Stimulated activated naive CD8-positive, alpha-beta T cell treated with anti-CD3 and anti-CD28 coated beads, Interleukin-15, amount 100 ng/mL, for 72 hours (primary cell): Measurements from ENCODE around the gene CRELD1.
A peak's percentile ranks its signal among the peaks of the same experiment; 100 is the strongest.
"Not testable (repeated sequence)": the region's sequence is repeated elsewhere in the genome, so short reads cannot be mapped to it uniquely, and the experiment has no call there.

Experiments used
- ATAC-seq: fragments of 150-1000 bp; cut with Tn5 transposase; 2 replicates; pipeline ENCODE4 v1.10.0; 2021; ENCODE audit warnings: mild to moderate bottlenecking, moderate library complexity
- DNase-seq, 2 donors: peaks; one replicate each; pipeline ENCODE4 v3.0.0; 2021 to 2022
- H3K27ac Mint-ChIP-seq, 2 donors: one replicate each; pipeline ENCODE4 v1.8.0; 2022; ENCODE audit warnings: mild to moderate bottlenecking in 2 of 2, mixed read lengths in 2 of 2, moderate library complexity in 2 of 2
- H3K27me3 Mint-ChIP-seq: one replicate; pipeline ENCODE4 v1.8.0; 2022; ENCODE audit warnings: mixed read lengths
- H3K4me1 Mint-ChIP-seq: one replicate; pipeline ENCODE4 v1.8.0; 2022; ENCODE audit warnings: mild to moderate bottlenecking, mixed read lengths
- H3K4me3 Mint-ChIP-seq, 2 donors: one replicate each; pipeline ENCODE4 v1.8.0; 2022; ENCODE audit warnings: mild to moderate bottlenecking in 2 of 2, mixed read lengths in 2 of 2, moderate library complexity in 1 of 2
- H3K9me3 Mint-ChIP-seq, 2 donors: one replicate each; pipeline ENCODE4 v1.8.0; 2022; ENCODE audit warnings: mixed read lengths in 2 of 2

CRELD1 gene

GRCh38 chr3:9938966-9939365, 5.3 kb downstream of the CRELD1 start:
- Mint-ChIP-seq H3K27me3 (no peaks in the 10 kb centered on the region), H3K27ac (no peak overlapping the region)

GRCh38 chr3:9939906-9940305, 6.3 kb downstream of the CRELD1 start:
- not testable (repeated sequence) for DNase-seq, H3K27me3 Mint-ChIP-seq, H3K4me3 Mint-ChIP-seq, H3K9me3 Mint-ChIP-seq, H3K27ac Mint-ChIP-seq, ATAC-seq
- peaks cover 17% of the 10 kb centered on the region for H3K4me1 Mint-ChIP-seq

More at GRCh38 chr3:9938966-9939365, 5.3 kb downstream of the CRELD1 start:
- Mint-ChIP-seq H3K4me1 (peaks cover 24% of the 10 kb centered on the region), H3K9me3 (no peaks in the 10 kb centered on the region), H3K4me3 (no peak overlapping the region)
- DNase-seq = no peak
- no peak for ATAC-seq

GRCh38 chr3:9940746-9941145, 7.1 kb downstream of the CRELD1 start:
- H3K27me3 Mint-ChIP-seq = no peaks in the 10 kb centered on the region
- H3K4me1 Mint-ChIP-seq = peaks cover 14% of the 10 kb centered on the region
- H3K27ac Mint-ChIP-seq = no peak overlapping the region
- DNase-seq (no peak), ATAC-seq (no peak)
- no peak overlapping the region for H3K4me3 Mint-ChIP-seq
- H3K9me3 Mint-ChIP-seq = no peaks in the 10 kb centered on the region

GRCh38 chr3:9942164-9942563, 8.5 kb downstream of the CRELD1 start:
- Mint-ChIP-seq H3K27ac (peak overlapping the region in 1 of 2 donors; percentile 67), H3K4me1 (peaks cover 12% of the 10 kb centered on the region), H3K27me3 (no peaks in the 10 kb centered on the region), H3K4me3 (no peak overlapping the region), H3K9me3 (no peaks in the 10 kb centered on the region)
- ATAC-seq = no peak
- DNase-seq = no peak

GRCh38 chr3:9942934-9943690, 9.5 kb downstream of the CRELD1 start:
- H3K27ac Mint-ChIP-seq = peak overlapping the region; percentile 8 to 29
- no peaks in the 10 kb centered on the region for H3K9me3 Mint-ChIP-seq
- no peak for DNase-seq
- no peaks in the 10 kb centered on the region for H3K27me3 Mint-ChIP-seq
- no peak for ATAC-seq
- H3K4me3 Mint-ChIP-seq = no peak overlapping the region
- H3K4me1 Mint-ChIP-seq = peaks cover 12% of the 10 kb centered on the region

- H3K9me3 Mint-ChIP-seq = no peaks in the 10 kb centered on the region
- no peak overlapping the region for H3K4me3 Mint-ChIP-seq
- peaks cover 12% of the 10 kb centered on the region for H3K4me1 Mint-ChIP-seq
- H3K27ac Mint-ChIP-seq = no peak overlapping the region
- ATAC-seq (no peak), DNase-seq (no peak)
- H3K27me3 Mint-ChIP-seq = no peaks in the 10 kb centered on the region
Observed at GRCh38 chr3:9944271-9944670, 10.6 kb downstream of the CRELD1 start.

GRCh38 chr3:9945358-9945757, 11.7 kb downstream of the CRELD1 start:
- Mint-ChIP-seq H3K9me3 (no peaks in the 10 kb centered on the region), H3K4me1 (peaks cover 21% of the 10 kb centered on the region), H3K27me3 (no peaks in the 10 kb centered on the region), H3K4me3 (peak overlapping the region in 1 of 2 donors; percentile 62), H3K27ac (no peak overlapping the region)
- ATAC-seq = no peak
- DNase-seq = no peak

GRCh38 chr3:9946112-9947024, 12.7 kb downstream of the CRELD1 start:
- no peaks in the 10 kb centered on the region for H3K27me3 Mint-ChIP-seq
- DNase-seq (peak; percentile 83 to 86), ATAC-seq (peak; percentile 82)
- no peaks in the 10 kb centered on the region for H3K9me3 Mint-ChIP-seq
- H3K4me3 Mint-ChIP-seq = peak overlapping the region; percentile 84 to 93
- peak overlapping the region; percentile 81 to 91 for H3K27ac Mint-ChIP-seq
- peaks cover 31% of the 10 kb centered on the region for H3K4me1 Mint-ChIP-seq

GRCh38 chr3:9947025-9947995, 13.7 kb downstream of the CRELD1 start:
- DNase-seq (no peak), ATAC-seq (no peak)
- Mint-ChIP-seq H3K4me3 (no peak overlapping the region), H3K9me3 (no peaks in the 10 kb centered on the region), H3K4me1 (peaks cover 34% of the 10 kb centered on the region), H3K27ac (no peak overlapping the region), H3K27me3 (no peaks in the 10 kb centered on the region)

- DNase-seq (no peak), ATAC-seq (no peak)
- H3K4me3 Mint-ChIP-seq = no peak overlapping the region
- H3K27me3 Mint-ChIP-seq = no peaks in the 10 kb centered on the region
- H3K4me1 Mint-ChIP-seq = peaks cover 34% of the 10 kb centered on the region
- no peaks in the 10 kb centered on the region for H3K9me3 Mint-ChIP-seq
- H3K27ac Mint-ChIP-seq = no peak overlapping the region
Observed at GRCh38 chr3:9948586-9948985, 15.0 kb downstream of the CRELD1 start.

- H3K27me3 Mint-ChIP-seq = no peaks in the 10 kb centered on the region
- ATAC-seq = no peak
- no peak for DNase-seq
- H3K4me1 Mint-ChIP-seq = peaks cover 34% of the 10 kb centered on the region
- H3K4me3 Mint-ChIP-seq = no peak overlapping the region
- no peaks in the 10 kb centered on the region for H3K9me3 Mint-ChIP-seq
- H3K27ac Mint-ChIP-seq = no peak overlapping the region
Observed at GRCh38 chr3:9949115-9949514, 15.5 kb downstream of the CRELD1 start.

GRCh38 chr3:9949626-9950025, 16.0 kb downstream of the CRELD1 start:
- no peaks in the 10 kb centered on the region for H3K27me3 Mint-ChIP-seq
- no peak overlapping the region for H3K27ac Mint-ChIP-seq
- H3K4me1 Mint-ChIP-seq = peaks cover 34% of the 10 kb centered on the region
- H3K9me3 Mint-ChIP-seq = no peaks in the 10 kb centered on the region
- DNase-seq = no peak
- H3K4me3 Mint-ChIP-seq = peak overlapping the region in 1 of 2 donors; percentile 24
- ATAC-seq = no peak

- Mint-ChIP-seq H3K4me3 (peak overlapping the region; percentile 90 to 93), H3K27me3 (no peaks in the 10 kb centered on the region), H3K27ac (peak overlapping the region; percentile 68 to 78), H3K9me3 (no peaks in the 10 kb centered on the region), H3K4me1 (peaks cover 25% of the 10 kb centered on the region)
- DNase-seq = peak; percentile 27 to 69
- peak; percentile 66 for ATAC-seq
Observed at GRCh38 chr3:9951126-9951525, 17.5 kb downstream of the CRELD1 start.

- Mint-ChIP-seq H3K27me3 (no peaks in the 10 kb centered on the region), H3K4me3 (peak overlapping the region; percentile 90 to 93), H3K9me3 (no peaks in the 10 kb centered on the region), H3K4me1 (peaks cover 22% of the 10 kb centered on the region), H3K27ac (peak overlapping the region; percentile 61 to 68)
- DNase-seq = peak in 1 of 2 donors; percentile 47
- ATAC-seq = peak; percentile 59
Observed at GRCh38 chr3:9951598-9951961, 17.9 kb downstream of the CRELD1 start.
